ENCODE measurements around the gene SLC35F5.
"Not testable (repeated sequence)": the region's sequence is repeated elsewhere in the genome, so short reads cannot be mapped to it uniquely, and the experiment has no call there.

DNA sequence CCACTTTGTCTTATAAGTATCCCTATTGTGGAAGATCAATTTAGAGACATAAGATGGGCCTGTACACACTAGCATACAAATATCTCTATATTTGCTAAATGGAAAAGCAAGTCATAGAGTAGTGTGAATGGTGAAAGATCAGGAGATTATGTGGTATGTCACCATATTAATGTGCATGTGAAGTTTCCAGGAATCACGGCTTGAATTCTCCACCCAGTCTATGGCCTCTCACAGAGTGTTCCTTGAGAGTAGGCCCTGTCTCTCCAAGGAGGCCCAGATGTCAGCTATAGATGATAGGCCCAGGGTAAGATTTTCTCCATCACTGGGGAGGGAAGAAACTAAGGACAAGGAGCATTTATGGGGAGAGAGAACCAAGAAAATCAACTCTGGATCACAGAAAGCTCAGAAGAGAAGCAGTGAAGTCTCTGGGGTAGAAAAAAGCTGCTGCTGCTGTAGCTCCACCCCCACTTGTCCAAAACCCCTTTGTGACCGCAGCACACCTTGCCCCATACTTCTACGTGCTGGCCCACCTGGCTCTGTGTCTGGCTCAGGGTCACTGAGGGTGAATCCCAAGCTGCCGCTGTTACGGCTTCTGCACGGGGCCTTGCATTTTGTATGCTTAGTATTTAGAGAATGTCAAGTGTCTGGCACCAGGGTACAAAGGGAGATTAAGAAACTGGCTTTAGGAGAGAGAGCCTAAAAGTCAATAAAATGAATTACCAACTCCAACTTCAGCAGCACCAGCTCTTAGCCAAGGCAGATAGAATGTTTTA lies 91.5 kb downstream of the SLC35F5 start:
- TF ChIP-seq YY1 (IDR thresholded peaks at IDR 0.05; ENCODE audit: extremely low read depth, insufficient replicate concordance, low read depth, low read length); POLR2A (IDR thresholded peaks at IDR 0.05; ENCODE audit: borderline replicate concordance, extremely low read depth, insufficient read depth, insufficient read length); EZH2phosphoT487 (IDR thresholded peaks at IDR 0.05; ENCODE audit: borderline replicate concordance); SP1 (IDR thresholded peaks at IDR 0.05; ENCODE audit: low read depth); EZH2 (IDR thresholded peaks at IDR 0.05); ZNF274 (IDR thresholded peaks at IDR 0.05; ENCODE audit: low read depth, low read length); CEBPB (IDR thresholded peaks at IDR 0.05; ENCODE audit: low read depth); TCF7L2 (IDR thresholded peaks at IDR 0.05; ENCODE audit: borderline replicate concordance, extremely low read depth, insufficient read depth, insufficient read length): not testable (repeated sequence)
- TF ChIP-seq, protein P1, sequence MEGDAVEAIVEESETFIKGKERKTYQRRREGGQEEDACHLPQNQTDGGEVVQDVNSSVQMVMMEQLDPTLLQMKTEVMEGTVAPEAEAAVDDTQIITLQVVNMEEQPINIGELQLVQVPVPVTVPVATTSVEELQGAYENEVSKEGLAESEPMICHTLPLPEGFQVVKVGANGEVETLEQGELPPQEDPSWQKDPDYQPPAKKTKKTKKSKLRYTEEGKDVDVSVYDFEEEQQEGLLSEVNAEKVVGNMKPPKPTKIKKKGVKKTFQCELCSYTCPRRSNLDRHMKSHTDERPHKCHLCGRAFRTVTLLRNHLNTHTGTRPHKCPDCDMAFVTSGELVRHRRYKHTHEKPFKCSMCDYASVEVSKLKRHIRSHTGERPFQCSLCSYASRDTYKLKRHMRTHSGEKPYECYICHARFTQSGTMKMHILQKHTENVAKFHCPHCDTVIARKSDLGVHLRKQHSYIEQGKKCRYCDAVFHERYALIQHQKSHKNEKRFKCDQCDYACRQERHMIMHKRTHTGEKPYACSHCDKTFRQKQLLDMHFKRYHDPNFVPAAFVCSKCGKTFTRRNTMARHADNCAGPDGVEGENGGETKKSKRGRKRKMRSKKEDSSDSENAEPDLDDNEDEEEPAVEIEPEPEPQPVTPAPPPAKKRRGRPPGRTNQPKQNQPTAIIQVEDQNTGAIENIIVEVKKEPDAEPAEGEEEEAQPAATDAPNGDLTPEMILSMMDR (IDR thresholded peaks at IDR 0.05 in 2 of 3, conservative IDR thresholded peaks at IDR 0.05 in 1 of 3; ENCODE audit: borderline replicate concordance in 1 of 3, insufficient read depth in 1 of 3, low read depth in 2 of 3, low read length in 2 of 3): not testable (repeated sequence)
- TF ChIP-seq, protein P2, sequence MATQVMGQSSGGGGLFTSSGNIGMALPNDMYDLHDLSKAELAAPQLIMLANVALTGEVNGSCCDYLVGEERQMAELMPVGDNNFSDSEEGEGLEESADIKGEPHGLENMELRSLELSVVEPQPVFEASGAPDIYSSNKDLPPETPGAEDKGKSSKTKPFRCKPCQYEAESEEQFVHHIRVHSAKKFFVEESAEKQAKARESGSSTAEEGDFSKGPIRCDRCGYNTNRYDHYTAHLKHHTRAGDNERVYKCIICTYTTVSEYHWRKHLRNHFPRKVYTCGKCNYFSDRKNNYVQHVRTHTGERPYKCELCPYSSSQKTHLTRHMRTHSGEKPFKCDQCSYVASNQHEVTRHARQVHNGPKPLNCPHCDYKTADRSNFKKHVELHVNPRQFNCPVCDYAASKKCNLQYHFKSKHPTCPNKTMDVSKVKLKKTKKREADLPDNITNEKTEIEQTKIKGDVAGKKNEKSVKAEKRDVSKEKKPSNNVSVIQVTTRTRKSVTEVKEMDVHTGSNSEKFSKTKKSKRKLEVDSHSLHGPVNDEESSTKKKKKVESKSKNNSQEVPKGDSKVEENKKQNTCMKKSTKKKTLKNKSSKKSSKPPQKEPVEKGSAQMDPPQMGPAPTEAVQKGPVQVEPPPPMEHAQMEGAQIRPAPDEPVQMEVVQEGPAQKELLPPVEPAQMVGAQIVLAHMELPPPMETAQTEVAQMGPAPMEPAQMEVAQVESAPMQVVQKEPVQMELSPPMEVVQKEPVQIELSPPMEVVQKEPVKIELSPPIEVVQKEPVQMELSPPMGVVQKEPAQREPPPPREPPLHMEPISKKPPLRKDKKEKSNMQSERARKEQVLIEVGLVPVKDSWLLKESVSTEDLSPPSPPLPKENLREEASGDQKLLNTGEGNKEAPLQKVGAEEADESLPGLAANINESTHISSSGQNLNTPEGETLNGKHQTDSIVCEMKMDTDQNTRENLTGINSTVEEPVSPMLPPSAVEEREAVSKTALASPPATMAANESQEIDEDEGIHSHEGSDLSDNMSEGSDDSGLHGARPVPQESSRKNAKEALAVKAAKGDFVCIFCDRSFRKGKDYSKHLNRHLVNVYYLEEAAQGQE (IDR thresholded peaks at IDR 0.05; ENCODE audit: low read depth): not testable (repeated sequence)
- TF ChIP-seq, protein P3, sequence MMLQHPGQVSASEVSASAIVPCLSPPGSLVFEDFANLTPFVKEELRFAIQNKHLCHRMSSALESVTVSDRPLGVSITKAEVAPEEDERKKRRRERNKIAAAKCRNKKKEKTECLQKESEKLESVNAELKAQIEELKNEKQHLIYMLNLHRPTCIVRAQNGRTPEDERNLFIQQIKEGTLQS (IDR thresholded peaks at IDR 0.05): not testable (repeated sequence)
